SK-N-SH treated with all-trans-retinoic acid at 6 μM for 48 hours (cell line): ENCODE data around the gene LRCH1.

Experiments used
- ARNTL ChIP-seq: fragments of 450-650 bp; formaldehyde crosslinking; IDR thresholded peaks from 2 replicates; pipeline ENCODE4 v1.5.0; 2020; ENCODE audit warnings: low read depth, mild to moderate bottlenecking, moderate library complexity, borderline replicate concordance
- CREB5 ChIP-seq: fragments of 250-450 bp; sonication (Bioruptor Pico); IDR thresholded peaks from 2 replicates; pipeline ENCODE4 v1.5.1; 2020; ENCODE audit warnings: low read depth, mild to moderate bottlenecking, moderate library complexity
- CSDC2 ChIP-seq: fragments of 250-450 bp; sonication (Bioruptor Pico); IDR thresholded peaks from 2 replicates; pipeline ENCODE4 v1.5.0; 2020; ENCODE audit warnings: mild to moderate bottlenecking, moderate library complexity
- CSRNP3 ChIP-seq: fragments of 250-450 bp; sonication (Bioruptor Pico); IDR thresholded peaks from 2 replicates; pipeline ENCODE4 v1.5.1; 2021; ENCODE audit warnings: mild to moderate bottlenecking, moderate library complexity
- ISL1 ChIP-seq: fragments of 250-450 bp; sonication (Bioruptor Pico); IDR thresholded peaks from 2 replicates; pipeline ENCODE4 v2.1.2; 2022; ENCODE audit warnings: mild to moderate bottlenecking, moderate library complexity
- OSR1 ChIP-seq: fragments of 250-450 bp; sonication (Bioruptor Pico); IDR thresholded peaks from 2 replicates; pipeline ENCODE4 v1.8.0; 2022; ENCODE audit warnings: moderate library complexity, mild to moderate bottlenecking, inconsistent platforms
- RARB ChIP-seq: fragments of 250-450 bp; sonication (Bioruptor Pico); IDR thresholded peaks from 2 replicates; pipeline ENCODE4 v1.8.0; 2021; ENCODE audit warnings: mild to moderate bottlenecking, moderate library complexity
- SNAI2 ChIP-seq: fragments of 250-450 bp; sonication (Bioruptor Pico); IDR thresholded peaks from 2 replicates; pipeline ENCODE4 v1.5.0; 2020; ENCODE audit warnings: mild to moderate bottlenecking, moderate library complexity
- TCF4 ChIP-seq: fragments of 250-450 bp; sonication (Bioruptor Pico); IDR thresholded peaks from 2 replicates; pipeline ENCODE4 v1.8.0; 2021; ENCODE audit warnings: mild to moderate bottlenecking, moderate library complexity, borderline replicate concordance
- TSHZ2 ChIP-seq: fragments of 250-450 bp; sonication (Bioruptor Pico); IDR thresholded peaks from 2 replicates; pipeline ENCODE4 v1.5.0; 2020; ENCODE audit warnings: mild to moderate bottlenecking, moderate library complexity
- ZFP3 ChIP-seq: fragments of 250-450 bp; sonication (Bioruptor Pico); IDR thresholded peaks from 2 replicates; pipeline ENCODE4 v1.5.0; 2020; ENCODE audit warnings: mild to moderate bottlenecking, moderate library complexity
- ZFP30 ChIP-seq: fragments of 450-650 bp; formaldehyde crosslinking; IDR thresholded peaks from 2 replicates; pipeline ENCODE4 v1.5.0; 2022; ENCODE audit warnings: mild to moderate bottlenecking, moderate library complexity
- ZNF8 ChIP-seq: fragments of 450-650 bp; formaldehyde crosslinking; IDR thresholded peaks from 2 replicates; pipeline ENCODE4 v1.5.0; 2020; ENCODE audit warnings: mild to moderate bottlenecking, moderate library complexity
- TF ChIP-seq, protein P1 (sequence below): fragments of 250-450 bp; sonication (Bioruptor Pico); IDR thresholded peaks from 2 replicates; pipeline ENCODE4 v1.8.0; 2020; ENCODE audit warnings: mild to moderate bottlenecking, moderate library complexity, borderline replicate concordance

- TF ChIP-seq SNAI2 (CRISPR knock-in tag) (no peak), CREB5 (CRISPR knock-in tag) (no peak), RARB (CRISPR knock-in tag) (no peak), ISL1 (CRISPR knock-in tag) (no peak), ZNF8 (no peak), OSR1 (CRISPR knock-in tag) (no peak), CSRNP3 (no peak), TCF4 (no peak), ZFP30 (CRISPR knock-in tag) (no peak), CSDC2 (no peak), TSHZ2 (no peak), ZFP3 (CRISPR knock-in tag) (no peak), ARNTL (CRISPR knock-in tag) (no peak)
- TF ChIP-seq, protein P1, sequence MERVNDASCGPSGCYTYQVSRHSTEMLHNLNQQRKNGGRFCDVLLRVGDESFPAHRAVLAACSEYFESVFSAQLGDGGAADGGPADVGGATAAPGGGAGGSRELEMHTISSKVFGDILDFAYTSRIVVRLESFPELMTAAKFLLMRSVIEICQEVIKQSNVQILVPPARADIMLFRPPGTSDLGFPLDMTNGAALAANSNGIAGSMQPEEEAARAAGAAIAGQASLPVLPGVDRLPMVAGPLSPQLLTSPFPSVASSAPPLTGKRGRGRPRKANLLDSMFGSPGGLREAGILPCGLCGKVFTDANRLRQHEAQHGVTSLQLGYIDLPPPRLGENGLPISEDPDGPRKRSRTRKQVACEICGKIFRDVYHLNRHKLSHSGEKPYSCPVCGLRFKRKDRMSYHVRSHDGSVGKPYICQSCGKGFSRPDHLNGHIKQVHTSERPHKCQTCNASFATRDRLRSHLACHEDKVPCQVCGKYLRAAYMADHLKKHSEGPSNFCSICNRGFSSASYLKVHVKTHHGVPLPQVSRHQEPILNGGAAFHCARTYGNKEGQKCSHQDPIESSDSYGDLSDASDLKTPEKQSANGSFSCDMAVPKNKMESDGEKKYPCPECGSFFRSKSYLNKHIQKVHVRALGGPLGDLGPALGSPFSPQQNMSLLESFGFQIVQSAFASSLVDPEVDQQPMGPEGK = no peak
Measured at GRCh38 chr13:46783504-46783903, 230.5 kb downstream of the LRCH1 start.
